CD4-positive, CD25-positive, alpha-beta regulatory T cell (primary cell): ENCODE results near the gene SUGT1. TPM values are rescaled to one million over a fixed set of nuclear protein-coding genes. Genes with fewer than 3 reads are reported as not detected.

ENCODE experiments used
- polyA plus RNA-seq, 4 donors: library from polyadenylated mRNA; unstranded; fragments of 300-500 nt; fragmentation: Illumina TruSeq; gene quantifications; one replicate each; pipeline ENCODE4 v1.2.3, GENCODE V29; 2021
- total RNA-seq: library from RNA; stranded (reverse); gene quantifications from one replicate; pipeline ENCODE4 v1.2.3, GENCODE V29; 2022

SUGT1 gene
- total and polyA plus RNA-seq, 5 donors from 2014 or later = 32.7 to 58.6 (median 52.4) TPM

Other genes with a start within 250 kb of the SUGT1 start
- 0.79 TPM for gene THSD1, start 246.7 kb upstream of the SUGT1 start, total RNA-seq
- under 1 TPM in 1 of 4 donors, not detected in 3; 0.12 TPM for gene THSD1, start 246.7 kb upstream of the SUGT1 start, polyA plus RNA-seq
- 39.5 TPM for gene VPS36, start 202.2 kb upstream of the SUGT1 start, total RNA-seq
- 10 to 100 TPM; 36.8 to 39.5 (median 37.6) TPM for gene VPS36, start 202.2 kb upstream of the SUGT1 start, polyA plus RNA-seq
- gene CKAP2, start 197.4 kb upstream of the SUGT1 start, total RNA-seq = 36.7 TPM
- 10 to 100 TPM; 20.1 to 27.7 (median 24.0) TPM for gene CKAP2, start 197.4 kb upstream of the SUGT1 start, polyA plus RNA-seq
- gene HNRNPA1L2, start 10.4 kb upstream of the SUGT1 start, total RNA-seq = 12.1 TPM
- 1 to 10 TPM; 7.1 to 8.6 (median 7.4) TPM for gene HNRNPA1L2, start 10.4 kb upstream of the SUGT1 start, polyA plus RNA-seq
- gene CNMD, start 87.0 kb downstream of the SUGT1 start, total RNA-seq = not detected
- under 1 TPM in 1 of 4 donors, not detected in 3; 0.11 TPM for gene CNMD, start 87.0 kb downstream of the SUGT1 start, polyA plus RNA-seq
- not detected for gene PCDH8, start 195.8 kb downstream of the SUGT1 start, total RNA-seq
- gene PCDH8, start 195.8 kb downstream of the SUGT1 start, polyA plus RNA-seq = not detected